ENCODE results near the gene CAMK2N2. TPM values are rescaled to one million over a fixed set of nuclear protein-coding genes. Genes with fewer than 3 reads are reported as not detected.

Gene CAMK2N2
- total and polyA plus RNA-seq, 9 of the 15 experiments (the other 6 are each of a cell fraction or from before 2014, with no cell fraction given): 0.08 to 0.22 (median 0.11) TPM; not detected in 5

- H3K79me2 ChIP-seq (ENCODE audit: control insufficient read depth, insufficient read depth, low read length): no peaks in the 10 kb centered on the region
- FAIRE-seq: peak; percentile 86
- H3K9ac ChIP-seq (ENCODE audit: insufficient read depth in 1 of 2, low read depth in 2 of 2, low read length in 2 of 2): peak overlapping the region in 1 of 2 experiments; percentile 61; a peak in 1 of 4 replicates
- H3K4me2 ChIP-seq (ENCODE audit: insufficient read depth, low read length): no peak overlapping the region
- ChIA-PET POLR2A (interaction anchor here (0.6 to 0.9 kb wide), 4 partner anchors 74 to 1308 kb away, joined by 3 to 4 read pairs (median 3); no protein-coding TSS in a partner anchor), CTCF (ENCODE audit: low intra/inter-chr PET ratio) (interaction anchor here (2.2 kb wide), 1 partner anchor 346 kb away, joined by 17 read pairs; no protein-coding TSS in a partner anchor)
- no peaks in the 10 kb centered on the region for H3K9me1 ChIP-seq (ENCODE audit: control insufficient read depth, insufficient read depth, low read length)
- peaks cover 44% of the 10 kb centered on the region for H3K36me3 ChIP-seq (ENCODE audit: control insufficient read depth, insufficient read depth, low read length)
- 21% methylated on average over 23 of the region's 46 CpGs for WGBS (ENCODE audit: insufficient coverage, low coverage, missing lambda C conversion rate)
- BruUV-seq (replicated peaks): no TSS peak
- H3K4me1 ChIP-seq (replicated peaks in 1 of 2; ENCODE audit: control insufficient read depth in 2 of 2, insufficient read depth in 2 of 2, low read length in 2 of 2): peaks cover 0 to 19% of the 10 kb centered on the region in 2 experiments; a peak in 3 of 5 replicates
- no peak overlapping the region for H3K4me3 ChIP-seq
- in situ Hi-C loops (cut with MboI) (loop anchor here (10.0 kb wide), 1 partner anchor 227 kb away; the partner anchor contains the start of gene ABCC5), intact Hi-C loops (cut with micrococcal nuclease) (loop anchor here (5.0 to 10.0 kb wide), 2 partner anchors 94 to 197 kb away; no protein-coding TSS in a partner anchor)
- H3K9me3 ChIP-seq (replicated peaks; ENCODE audit: control insufficient read depth, insufficient read depth, low read depth, low read length): no peaks in the 10 kb centered on the region
- H4K20me1 ChIP-seq (replicated peaks; ENCODE audit: control insufficient read depth, insufficient read depth, low read length): peaks cover 27% of the 10 kb centered on the region
- H3K27ac ChIP-seq (ENCODE audit: extremely low read depth, low read depth, low read length): no peak overlapping the region
- peak; percentile 97 for ATAC-seq
- DNase-seq (ENCODE audit: extremely low read depth in 1 of 4, low spot score in 3 of 4): peak; percentile 65 to 82 (median 74)
- H2AFZ ChIP-seq (ENCODE audit: low read depth, low read length): no peak overlapping the region
- peaks cover 0 to 12% of the 10 kb centered on the region in 2 experiments; a peak in 1 of 5 replicates for H3K27me3 ChIP-seq (ENCODE audit: control insufficient read depth in 2 of 2, insufficient read depth in 2 of 2, low read length in 2 of 2)
- TF ChIP-seq ZNF384 (IDR thresholded peaks at IDR 0.05; ENCODE audit: low read depth, low read length): peak; percentile 21; the same call in 1 of the 2 replicates
- 0 out of 2 replicates have a peak, but pooled peaks have one; percentile 18 for TF ChIP-seq BHLHE40 (IDR thresholded peaks at IDR 0.05; ENCODE audit: low read length)
- TF ChIP-seq NR4A1 (CRISPR knock-in tag; IDR thresholded peaks at IDR 0.05): no peak
- TF ChIP-seq NR4A1 (tag; IDR thresholded peaks at IDR 0.05): no peak
- peak; percentile 87 for TF ChIP-seq REST (IDR thresholded peaks at IDR 0.05; ENCODE audit: borderline replicate concordance)
- TF ChIP-seq REST (CRISPR knock-in tag; IDR thresholded peaks at IDR 0.05; ENCODE audit: low read depth): peak; percentile 75; the same call in 1 of the 2 replicates
- TF ChIP-seq JUND (IDR thresholded peaks at IDR 0.05; ENCODE audit: borderline replicate concordance, low read depth, low read length): 0 out of 2 replicates have a peak, but pooled peaks have one; percentile 44
- no peak; the same call in 2 of the 3 replicates for TF ChIP-seq JUND (tag; IDR thresholded peaks at IDR 0.05; ENCODE audit: borderline replicate concordance, low read depth, low read length)
- TF ChIP-seq ZBTB17 (CRISPR knock-in tag; IDR thresholded peaks at IDR 0.05): 0 out of 2 replicates have a peak, but pooled peaks have one; percentile 22
- peak; percentile 67; the same call in 1 of the 2 replicates for TF ChIP-seq MIER1 (IDR thresholded peaks at IDR 0.05; ENCODE audit: low read depth)
- TF ChIP-seq E2F6 (IDR thresholded peaks at IDR 0.05; ENCODE audit: borderline replicate concordance in 1 of 2, extremely low read depth in 1 of 2, insufficient read depth in 1 of 2, insufficient read length in 1 of 2, low read depth in 1 of 2, low read length in 1 of 2, poor library complexity in 1 of 2, severe bottlenecking in 1 of 2): peak in 1 of 2 experiments; percentile 38
Observed at GRCh38 chr3:184241447-184242296, 19.7 kb downstream of the CAMK2N2 start.

All from K562 (cell line).